ENCODE data around the gene RNF38.

GRCh38 chr9:36426348-36426747 is 26.3 kb upstream of the RNF38 start:
- TF ChIP-seq ZNF274 (IDR thresholded peaks at IDR 0.05; ENCODE audit: low read depth, low read length) (no peak), YY1 (IDR thresholded peaks at IDR 0.05; ENCODE audit: insufficient read depth, insufficient read length) (no peak)

Measured in NT2/D1 (cell line).